Measurements from ENCODE around the gene CHID1.

DNA sequence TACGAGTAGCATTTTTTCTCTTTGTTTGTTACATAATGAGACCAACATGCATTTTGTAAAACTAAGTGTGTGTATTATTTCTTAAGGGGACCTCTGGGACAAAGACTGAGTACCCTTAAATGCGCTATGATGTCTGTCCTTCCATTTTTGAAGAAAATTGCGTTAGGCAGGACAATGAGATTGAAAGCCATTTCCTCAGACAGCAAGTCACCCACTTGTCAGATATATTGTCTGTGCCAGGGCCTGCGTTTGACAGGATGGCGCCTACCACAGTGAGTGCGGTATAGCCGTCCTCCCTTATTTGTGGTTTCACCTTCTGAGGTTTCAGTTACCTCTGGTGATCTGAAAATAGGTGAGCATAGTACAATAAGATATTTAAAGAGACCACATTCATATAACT is 17.3 kb upstream of the CHID1 start:
- TF ChIP-seq CTCF (IDR thresholded peaks at IDR 0.05; ENCODE audit: insufficient read depth, low read length, poor library complexity, severe bottlenecking) (no peak), EZH2phosphoT487 (conservative IDR thresholded peaks at IDR 0.05; ENCODE audit: low read length) (no peak)
